DOHH2 (cell line): ENCODE measurements around the gene INHBB.

Source experiments
- H3F3A ChIP-seq: fragments of 200-600 bp; sonication (generic), shearing (Covaris generic); 2 replicates; pipeline ENCODE4 v1.6.0; 2016; ENCODE audit warnings: antibody characterized with exemption, mild to moderate bottlenecking; ENCODE audit not compliant: control insufficient read depth, insufficient read depth
- H3K27ac ChIP-seq: fragments of 200-600 bp; sonication (generic); 2 replicates; pipeline ENCODE4 v1.5.1; 2014; ENCODE audit warnings: low read depth, mild to moderate bottlenecking, low read length, moderate library complexity
- H3K27me3 ChIP-seq: fragments of 200-600 bp; sonication (generic); 2 replicates; pipeline ENCODE4 v1.6.1; 2014; ENCODE audit warnings: mild to moderate bottlenecking, low read length, mixed read lengths; ENCODE audit not compliant: control insufficient read depth
- H3K36me3 ChIP-seq: fragments of 200-600 bp; sonication (generic); 2 replicates; pipeline ENCODE4 v1.6.1; 2014; ENCODE audit warnings: mild to moderate bottlenecking, low read length, moderate library complexity, mixed read lengths; ENCODE audit not compliant: control insufficient read depth
- H3K4me1 ChIP-seq: fragments of 200-600 bp; sonication (generic); 2 replicates; pipeline ENCODE4 v1.6.1; 2014; ENCODE audit warnings: mild to moderate bottlenecking, low read length, mixed read lengths; ENCODE audit not compliant: control insufficient read depth
- H3K4me2 ChIP-seq: fragments of 200-600 bp; sonication (generic); 2 replicates; pipeline ENCODE4 v1.6.0; 2014; ENCODE audit warnings: mild to moderate bottlenecking, low read length, moderate library complexity
- H3K4me3 ChIP-seq: fragments of 200-600 bp; sonication (generic); 2 replicates; pipeline ENCODE4 v1.5.1; 2014; ENCODE audit warnings: mild to moderate bottlenecking, low read length, mixed read lengths
- H3K79me2 ChIP-seq: fragments of 200-600 bp; sonication (generic); 2 replicates; pipeline ENCODE4 v1.6.1; 2014; ENCODE audit warnings: mild to moderate bottlenecking, low read length, mixed read lengths; ENCODE audit not compliant: control insufficient read depth
- H3K9me2 ChIP-seq: fragments of 200-600 bp; sonication (generic); replicated peaks from 2 replicates; pipeline ENCODE4 v1.6.1; 2014; ENCODE audit warnings: mild to moderate bottlenecking, low read length, mixed read lengths; ENCODE audit not compliant: control insufficient read depth
- H3K9me3 ChIP-seq: fragments of 200-600 bp; sonication (generic); 2 replicates; pipeline ENCODE4 v1.6.1; 2014; ENCODE audit warnings: antibody characterized with exemption, low read length, mixed read lengths; ENCODE audit not compliant: control insufficient read depth, insufficient read depth
- H4K20me1 ChIP-seq: fragments of 200-600 bp; sonication (generic); 2 replicates; pipeline ENCODE4 v1.6.0; 2014; ENCODE audit warnings: low read depth, mild to moderate bottlenecking, antibody characterized with exemption, low read length, moderate library complexity; ENCODE audit not compliant: control insufficient read depth, insufficient read depth
- CTCF ChIP-seq: fragments of 200-600 bp; sonication (generic); IDR thresholded peaks from one replicate; pipeline ENCODE4 v1.5.1; 2014; ENCODE audit warnings: antibody characterized with exemption, mild to moderate bottlenecking, low read depth, low read length; ENCODE audit not compliant: poor library complexity, severe bottlenecking
- EZH2phosphoT487 ChIP-seq: fragments of 200-600 bp; sonication (generic); IDR thresholded peaks from 2 replicates; pipeline ENCODE4 v1.6.1; 2017; ENCODE audit warnings: borderline replicate concordance, mild to moderate bottlenecking, antibody characterized with exemption, low read length, moderate library complexity, mixed read lengths

INHBB gene

GRCh38 chr2:120318626-120319025 is 27.3 kb upstream of the INHBB start:
- H3K79me2 ChIP-seq: no peaks in the 10 kb centered on the region
- H4K20me1 ChIP-seq: no peaks in the 10 kb centered on the region
- H3K4me1 ChIP-seq: peaks cover 8% of the 10 kb centered on the region
- no peaks in the 10 kb centered on the region for H3F3A ChIP-seq
- no peaks in the 10 kb centered on the region for H3K9me3 ChIP-seq
- no peaks in the 10 kb centered on the region; the same call in 1 of the 2 replicates for H3K27me3 ChIP-seq
- H3K36me3 ChIP-seq: no peaks in the 10 kb centered on the region
- no peak for TF ChIP-seq EZH2phosphoT487
- TF ChIP-seq CTCF: no peak
- no peaks in the 10 kb centered on the region for H3K9me2 ChIP-seq
- H3K4me3 ChIP-seq: no peak overlapping the region
- H3K4me2 ChIP-seq: no peak overlapping the region
- H3K27ac ChIP-seq: no peak overlapping the region

DNA sequence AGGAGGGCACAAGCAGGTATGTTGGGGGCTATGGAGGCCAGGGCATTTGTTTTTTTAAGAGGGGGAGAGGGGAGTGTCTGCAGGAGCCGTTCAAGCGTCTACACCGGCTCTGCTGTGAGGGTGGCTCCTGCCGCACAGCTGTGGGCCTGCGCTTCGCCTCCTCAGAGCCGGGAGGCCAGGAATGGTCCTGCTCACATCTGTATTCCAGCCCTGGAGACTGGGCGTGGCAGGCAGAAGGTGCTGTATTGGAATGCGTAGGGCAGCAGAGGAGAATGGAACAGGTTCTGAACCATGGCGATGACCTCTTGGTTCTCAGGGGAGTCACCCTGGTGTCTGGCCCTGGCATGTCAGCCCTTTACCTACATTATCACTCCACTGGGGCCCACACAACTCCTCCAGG is 26.8 kb upstream of the INHBB start:
- H3K79me2 ChIP-seq: no peaks in the 10 kb centered on the region
- H3K27ac ChIP-seq: no peak overlapping the region
- H3K9me3 ChIP-seq: no peaks in the 10 kb centered on the region
- H3K27me3 ChIP-seq: no peaks in the 10 kb centered on the region; the same call in 1 of the 2 replicates
- peaks cover 8% of the 10 kb centered on the region for H3K4me1 ChIP-seq
- no peaks in the 10 kb centered on the region for H3K36me3 ChIP-seq
- no peak overlapping the region for H3K4me2 ChIP-seq
- no peaks in the 10 kb centered on the region for H3K9me2 ChIP-seq
- TF ChIP-seq EZH2phosphoT487: no peak
- no peak for TF ChIP-seq CTCF
- no peak overlapping the region for H3K4me3 ChIP-seq
- H3F3A ChIP-seq: no peaks in the 10 kb centered on the region
- H4K20me1 ChIP-seq: no peaks in the 10 kb centered on the region

- H3F3A ChIP-seq: no peaks in the 10 kb centered on the region
- no peaks in the 10 kb centered on the region for H3K9me3 ChIP-seq
- peaks cover 8% of the 10 kb centered on the region for H3K4me1 ChIP-seq
These were observed 26.1 kb upstream of the INHBB start for GRCh38 chr2:120319686-120320317.

More at GRCh38 chr2:120319686-120320317, 26.1 kb upstream of the INHBB start:
- H3K4me2 ChIP-seq: no peak overlapping the region
- H3K27me3 ChIP-seq: no peaks in the 10 kb centered on the region; the same call in 1 of the 2 replicates
- no peak overlapping the region for H3K4me3 ChIP-seq
- no peaks in the 10 kb centered on the region for H3K36me3 ChIP-seq
- no peaks in the 10 kb centered on the region for H4K20me1 ChIP-seq
- H3K79me2 ChIP-seq: no peaks in the 10 kb centered on the region
- TF ChIP-seq EZH2phosphoT487 (no peak), CTCF (no peak)
- no peaks in the 10 kb centered on the region for H3K9me2 ChIP-seq
- no peak overlapping the region for H3K27ac ChIP-seq
